GM19238 (cell line): ENCODE results near the gene TXNDC2.

ENCODE experiments used
- DNase-seq: peaks from one replicate; pipeline ENCODE4 v3.0.0; 2011; ENCODE audit warnings: low spot score; ENCODE audit not compliant: insufficient read length

Gene TXNDC2

DNA sequence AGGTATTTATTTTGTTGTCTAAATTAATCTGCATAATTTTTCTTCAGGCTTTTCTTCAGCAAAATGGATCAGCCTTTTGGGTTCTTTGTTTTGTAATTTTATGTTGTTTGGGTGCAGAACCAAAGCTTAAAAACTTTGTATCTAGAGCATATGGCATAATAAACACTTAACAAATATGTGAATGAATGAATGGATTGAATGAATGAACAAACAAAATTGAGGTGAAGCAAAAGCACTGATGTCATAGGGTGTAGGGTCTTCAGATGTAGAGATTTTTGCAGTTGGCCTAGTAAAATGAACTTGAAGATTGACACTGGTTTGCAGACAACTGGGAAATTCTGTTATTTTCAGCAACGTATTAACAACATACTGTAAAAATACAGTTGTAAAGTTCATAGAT lies 45.4 kb downstream of the TXNDC2 start:
- DNase-seq, result no peak

DNA sequence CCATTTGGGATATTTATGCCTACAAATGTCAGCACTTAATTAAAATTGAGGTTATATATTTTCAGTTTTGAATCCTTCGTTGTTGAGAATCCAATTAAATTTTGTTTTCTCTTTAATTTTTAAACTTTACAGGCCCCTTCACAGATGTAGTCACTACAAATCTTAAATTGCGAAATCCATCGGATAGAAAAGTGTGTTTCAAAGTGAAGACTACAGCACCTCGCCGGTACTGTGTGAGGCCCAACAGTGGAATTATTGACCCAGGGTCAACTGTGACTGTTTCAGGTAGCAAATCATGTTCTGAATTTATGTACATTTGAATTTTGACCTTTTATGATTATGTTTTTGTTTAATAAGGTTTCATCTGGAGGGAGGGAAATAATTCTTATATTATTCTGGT lies 45.9 kb downstream of the TXNDC2 start:
- DNase-seq, result no peak

DNA sequence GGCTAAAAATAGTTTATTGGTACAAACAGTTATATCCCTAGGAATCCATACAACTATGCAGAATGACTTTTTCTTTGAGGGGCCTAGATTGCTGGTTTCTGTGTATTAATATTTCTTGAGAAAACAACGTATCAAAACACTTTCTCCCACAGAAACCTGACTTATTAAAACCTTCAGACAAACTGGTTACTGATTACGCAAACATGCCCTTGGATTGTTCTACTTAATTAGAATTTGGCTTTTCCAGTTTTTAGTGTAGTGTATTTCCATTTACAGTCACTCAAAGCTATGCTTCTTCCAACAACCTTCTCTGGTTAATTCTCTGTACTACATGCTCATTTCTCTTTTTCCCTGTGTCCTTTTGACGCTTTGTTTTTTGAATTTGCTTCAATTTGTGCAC lies 48.1 kb downstream of the TXNDC2 start:
- no peak for DNase-seq

DNA sequence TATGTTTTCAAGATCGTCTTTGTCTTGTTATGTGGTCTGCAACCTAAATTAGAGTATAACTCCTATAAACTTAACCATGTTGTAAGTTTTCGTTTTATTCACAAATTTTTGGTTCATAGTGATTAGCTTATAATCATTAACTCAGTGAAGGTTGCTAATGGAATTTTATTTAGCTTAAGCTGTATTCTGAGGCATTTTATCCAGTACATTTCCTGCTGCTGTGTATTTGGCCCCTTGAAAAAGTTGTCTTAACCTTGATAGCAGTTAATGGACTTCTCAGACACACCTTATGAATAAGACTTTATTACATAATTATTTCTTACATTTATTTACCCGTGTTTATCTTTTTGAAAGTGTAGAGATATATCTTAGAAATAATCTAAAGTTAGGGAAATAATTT lies 48.5 kb downstream of the TXNDC2 start:
- DNase-seq, result no peak
